ENCODE data around the gene EML4.
"Not testable (repeated sequence)": the region's sequence is repeated elsewhere in the genome, so short reads cannot be mapped to it uniquely, and the experiment has no call there.

EML4 gene

DNA sequence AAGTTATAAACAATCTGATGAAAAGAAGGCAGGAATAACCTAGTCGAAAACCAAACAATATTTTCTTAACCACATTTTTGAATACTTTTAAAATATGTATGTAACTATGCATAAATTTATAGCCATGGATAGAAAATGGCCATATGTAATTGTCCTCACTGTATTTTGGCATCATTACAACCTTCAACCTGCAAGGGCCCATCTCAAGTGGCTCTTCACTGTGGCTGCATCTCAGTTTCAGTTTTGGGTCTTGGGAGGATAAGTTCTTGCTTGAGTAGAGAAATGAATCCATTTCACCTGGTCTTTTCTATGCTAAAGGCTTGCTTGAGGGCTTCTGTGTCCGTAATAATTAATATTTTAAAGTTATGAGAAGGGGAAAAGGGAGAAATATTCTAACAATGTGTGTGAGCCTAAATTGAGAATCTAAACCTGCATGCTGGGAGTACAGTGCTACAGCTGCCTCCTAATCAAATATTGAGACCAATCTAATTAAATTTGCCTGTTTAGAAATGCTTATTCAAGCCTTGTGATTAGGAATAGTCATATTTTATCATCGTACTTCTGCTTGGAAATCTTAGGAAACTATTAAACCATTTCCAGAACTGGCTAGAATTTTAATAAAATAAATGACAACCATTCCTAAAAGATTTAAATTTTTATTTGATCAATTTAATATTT lies 92.5 kb downstream of the EML4 start:
- peaks cover 44% of the 10 kb centered on the region for H3K36me3 Mint-ChIP-seq (ENCODE audit: low read depth)
- peak overlapping the region; percentile 91 for H3K27ac Mint-ChIP-seq
- no peak for DNase-seq
- no peaks in the 10 kb centered on the region for H3K27me3 Mint-ChIP-seq (ENCODE audit: low read depth, poor library complexity)
- no peaks in the 10 kb centered on the region for H3K4me1 Mint-ChIP-seq
- H3K9me3 Mint-ChIP-seq = no peaks in the 10 kb centered on the region
- H3K4me3 Mint-ChIP-seq = no peak overlapping the region
- TF ChIP-seq, protein P1, sequence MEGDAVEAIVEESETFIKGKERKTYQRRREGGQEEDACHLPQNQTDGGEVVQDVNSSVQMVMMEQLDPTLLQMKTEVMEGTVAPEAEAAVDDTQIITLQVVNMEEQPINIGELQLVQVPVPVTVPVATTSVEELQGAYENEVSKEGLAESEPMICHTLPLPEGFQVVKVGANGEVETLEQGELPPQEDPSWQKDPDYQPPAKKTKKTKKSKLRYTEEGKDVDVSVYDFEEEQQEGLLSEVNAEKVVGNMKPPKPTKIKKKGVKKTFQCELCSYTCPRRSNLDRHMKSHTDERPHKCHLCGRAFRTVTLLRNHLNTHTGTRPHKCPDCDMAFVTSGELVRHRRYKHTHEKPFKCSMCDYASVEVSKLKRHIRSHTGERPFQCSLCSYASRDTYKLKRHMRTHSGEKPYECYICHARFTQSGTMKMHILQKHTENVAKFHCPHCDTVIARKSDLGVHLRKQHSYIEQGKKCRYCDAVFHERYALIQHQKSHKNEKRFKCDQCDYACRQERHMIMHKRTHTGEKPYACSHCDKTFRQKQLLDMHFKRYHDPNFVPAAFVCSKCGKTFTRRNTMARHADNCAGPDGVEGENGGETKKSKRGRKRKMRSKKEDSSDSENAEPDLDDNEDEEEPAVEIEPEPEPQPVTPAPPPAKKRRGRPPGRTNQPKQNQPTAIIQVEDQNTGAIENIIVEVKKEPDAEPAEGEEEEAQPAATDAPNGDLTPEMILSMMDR (IDR thresholded peaks at IDR 0.05) = no peak

DNA sequence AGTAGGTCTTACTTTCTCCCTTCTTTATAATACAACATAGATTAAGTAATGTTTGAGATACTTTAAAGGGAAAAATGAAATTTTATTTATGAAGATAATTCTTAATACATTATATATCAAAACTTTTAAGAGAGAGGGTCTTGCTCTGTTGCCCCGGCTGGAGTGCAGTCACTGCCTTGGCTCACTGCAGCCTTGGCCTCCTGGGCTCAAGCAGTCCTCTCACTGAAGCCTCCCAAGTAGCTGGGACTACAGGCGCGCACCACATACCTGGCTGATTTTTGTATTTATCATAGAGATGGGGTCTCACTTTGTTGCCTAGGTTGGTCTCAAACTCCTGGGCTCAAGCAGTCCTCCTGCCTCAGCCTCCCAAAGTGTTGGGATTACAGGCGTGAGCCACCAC lies 97.1 kb downstream of the EML4 start:
- H3K27me3 Mint-ChIP-seq (ENCODE audit: low read depth, poor library complexity) = no peaks in the 10 kb centered on the region
- peaks cover 11% of the 10 kb centered on the region for H3K36me3 Mint-ChIP-seq (ENCODE audit: low read depth)
- no peak for DNase-seq
- H3K4me3 Mint-ChIP-seq = no peak overlapping the region
- H3K4me1 Mint-ChIP-seq = no peaks in the 10 kb centered on the region
- no peak overlapping the region for H3K27ac Mint-ChIP-seq
- TF ChIP-seq, protein P1 (IDR thresholded peaks at IDR 0.05) = no peak
- no peaks in the 10 kb centered on the region for H3K9me3 Mint-ChIP-seq

DNA sequence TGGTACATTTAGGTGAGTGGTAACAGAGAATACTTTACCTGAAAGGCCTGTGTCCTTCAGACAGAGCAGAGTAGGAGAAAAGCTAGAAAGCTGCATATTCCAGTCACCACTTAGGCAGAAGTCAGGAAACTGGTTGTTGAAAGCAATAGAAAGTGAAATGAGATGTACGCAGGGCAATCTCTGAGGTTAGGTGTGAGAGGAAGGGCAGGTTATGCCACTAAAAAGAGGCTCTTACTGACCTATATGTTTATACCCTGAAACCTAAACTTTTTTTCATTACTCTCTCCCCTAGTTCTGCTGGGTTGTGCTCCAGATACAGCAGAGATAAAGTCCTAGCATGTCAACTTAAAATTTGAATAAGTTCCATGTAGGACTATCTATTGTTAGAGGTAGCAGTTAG lies 98.4 kb downstream of the EML4 start:
- Mint-ChIP-seq H3K4me1 (no peaks in the 10 kb centered on the region), H3K27me3 (ENCODE audit: low read depth, poor library complexity) (no peaks in the 10 kb centered on the region), H3K27ac (no peak overlapping the region), H3K36me3 (ENCODE audit: low read depth) (peaks cover 6% of the 10 kb centered on the region), H3K4me3 (no peak overlapping the region), H3K9me3 (no peaks in the 10 kb centered on the region)
- TF ChIP-seq, protein P1 (IDR thresholded peaks at IDR 0.05) = no peak
- no peak for DNase-seq

DNA sequence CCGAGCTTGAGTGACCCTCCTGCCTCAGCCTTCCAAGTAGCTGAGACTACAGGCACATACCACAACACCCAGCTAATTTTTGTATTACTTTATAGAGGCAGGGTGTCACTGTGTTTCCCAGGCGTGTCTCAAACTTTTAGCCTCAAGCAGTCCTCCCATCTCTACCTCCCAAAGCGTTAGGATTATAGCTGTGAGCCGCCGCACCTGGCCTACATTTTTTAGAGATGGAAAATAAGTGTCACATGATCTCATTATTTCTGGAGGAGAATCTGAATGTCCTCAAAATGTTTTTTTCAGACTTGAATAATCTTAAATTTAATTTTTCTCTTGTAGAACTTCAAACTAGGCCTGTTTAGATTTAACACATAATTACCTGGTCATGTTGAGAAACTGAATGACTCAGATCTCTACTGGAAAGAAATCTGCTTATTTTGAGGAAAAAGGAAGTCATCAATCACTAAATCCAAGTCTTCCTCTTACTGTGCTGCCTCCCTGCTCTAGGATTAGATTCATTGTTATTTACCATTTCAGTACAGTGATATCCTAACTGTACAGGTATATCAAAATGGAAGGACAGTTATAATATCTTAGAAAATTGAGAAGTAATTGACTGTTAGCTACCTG lies 99.5 kb downstream of the EML4 start:
- Mint-ChIP-seq H3K4me1 (no peaks in the 10 kb centered on the region), H3K27ac (no peak overlapping the region), H3K27me3 (ENCODE audit: low read depth, poor library complexity) (no peaks in the 10 kb centered on the region), H3K4me3 (no peak overlapping the region), H3K36me3 (ENCODE audit: low read depth) (peaks cover 5% of the 10 kb centered on the region), H3K9me3 (no peaks in the 10 kb centered on the region)
- no peak for DNase-seq
- TF ChIP-seq, protein P1 (IDR thresholded peaks at IDR 0.05) = no peak

DNA sequence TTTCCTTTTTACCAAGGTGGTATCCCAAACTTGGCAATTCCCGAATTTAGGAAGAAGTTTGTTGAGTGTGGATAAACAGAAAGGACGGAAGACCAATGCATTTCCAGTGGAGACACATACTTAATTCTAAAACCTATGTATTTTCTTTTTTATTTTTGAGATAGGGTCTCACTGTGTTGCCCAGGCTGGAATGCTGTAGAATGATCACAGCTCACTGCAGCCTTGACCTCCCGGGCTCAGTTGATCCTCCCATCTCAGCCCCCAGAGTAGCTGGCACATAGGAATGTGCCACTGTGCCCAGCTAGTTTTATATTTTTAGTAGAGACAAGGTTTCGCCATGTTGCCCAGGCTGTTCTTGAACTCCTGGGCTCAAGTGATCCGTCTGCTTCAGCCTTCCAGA lies 101.6 kb downstream of the EML4 start:
- H3K27ac Mint-ChIP-seq = no peak overlapping the region
- H3K4me1 Mint-ChIP-seq = no peaks in the 10 kb centered on the region
- H3K4me3 Mint-ChIP-seq = no peak overlapping the region
- peaks cover 1% of the 10 kb centered on the region for H3K36me3 Mint-ChIP-seq (ENCODE audit: low read depth)
- TF ChIP-seq, protein P1 (IDR thresholded peaks at IDR 0.05) = no peak
- DNase-seq = no peak
- H3K9me3 Mint-ChIP-seq = no peaks in the 10 kb centered on the region
- H3K27me3 Mint-ChIP-seq (ENCODE audit: low read depth, poor library complexity) = no peaks in the 10 kb centered on the region

DNA sequence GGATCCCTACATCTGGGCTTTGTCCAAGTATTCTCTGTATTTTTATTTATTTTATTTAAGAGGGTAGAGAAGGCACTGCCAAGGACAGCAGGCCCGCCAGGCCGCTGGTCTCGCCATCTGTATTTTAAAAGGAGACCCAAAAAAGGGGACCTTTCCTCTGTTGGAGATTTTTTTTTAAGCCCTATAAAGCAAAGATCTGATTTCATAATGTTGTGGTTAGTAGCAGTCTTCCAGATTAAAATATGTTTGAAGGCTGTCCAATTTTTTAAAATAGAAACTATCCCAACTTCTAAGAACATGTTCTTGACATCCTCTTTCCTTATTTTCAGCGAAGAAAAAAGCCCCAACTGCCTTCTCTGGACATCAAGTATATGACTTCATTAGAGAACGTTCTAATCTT lies 102.1 kb downstream of the EML4 start:
- not testable (repeated sequence) for DNase-seq; H3K4me3 Mint-ChIP-seq; H3K36me3 Mint-ChIP-seq (ENCODE audit: low read depth); H3K4me1 Mint-ChIP-seq; H3K27ac Mint-ChIP-seq; H3K9me3 Mint-ChIP-seq; H3K27me3 Mint-ChIP-seq (ENCODE audit: low read depth, poor library complexity)
